Measurements from ENCODE around the gene PKP1.

DNA sequence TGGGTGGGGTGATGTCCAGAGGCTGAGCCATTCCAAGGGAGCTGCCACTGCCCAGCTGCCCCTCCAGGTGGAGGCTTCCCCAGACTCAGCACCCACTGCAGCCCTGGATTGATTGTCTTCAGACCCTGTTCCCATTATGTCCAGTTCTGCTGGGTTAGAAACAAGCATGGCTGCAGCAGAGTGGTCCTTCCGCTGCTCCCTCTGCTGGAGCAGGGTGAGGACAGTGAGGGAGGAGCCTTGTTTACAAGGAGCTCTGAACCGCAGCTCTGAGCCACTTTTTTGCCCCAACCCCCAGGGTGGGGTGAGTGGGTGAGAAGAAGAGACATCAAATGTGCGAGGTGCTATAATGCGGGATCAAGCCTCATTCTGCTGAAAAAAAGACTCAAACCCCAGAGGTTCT is 91.9 kb downstream of the PKP1 start:
- TF ChIP-seq POLR2A (IDR thresholded peaks at IDR 0.05) (no peak), CTCF (IDR thresholded peaks at IDR 0.05) (no peak)
